NCI-H1436 treated with DMSO at 0.1 percent for 48 hours (cell line): ENCODE measurements around the gene TUBD1.

ENCODE experiments used
- DNase-seq: peaks from one replicate; lab custom pipeline; 2025; lab: John Stamatoyannopoulos, UW

Gene TUBD1

DNA sequence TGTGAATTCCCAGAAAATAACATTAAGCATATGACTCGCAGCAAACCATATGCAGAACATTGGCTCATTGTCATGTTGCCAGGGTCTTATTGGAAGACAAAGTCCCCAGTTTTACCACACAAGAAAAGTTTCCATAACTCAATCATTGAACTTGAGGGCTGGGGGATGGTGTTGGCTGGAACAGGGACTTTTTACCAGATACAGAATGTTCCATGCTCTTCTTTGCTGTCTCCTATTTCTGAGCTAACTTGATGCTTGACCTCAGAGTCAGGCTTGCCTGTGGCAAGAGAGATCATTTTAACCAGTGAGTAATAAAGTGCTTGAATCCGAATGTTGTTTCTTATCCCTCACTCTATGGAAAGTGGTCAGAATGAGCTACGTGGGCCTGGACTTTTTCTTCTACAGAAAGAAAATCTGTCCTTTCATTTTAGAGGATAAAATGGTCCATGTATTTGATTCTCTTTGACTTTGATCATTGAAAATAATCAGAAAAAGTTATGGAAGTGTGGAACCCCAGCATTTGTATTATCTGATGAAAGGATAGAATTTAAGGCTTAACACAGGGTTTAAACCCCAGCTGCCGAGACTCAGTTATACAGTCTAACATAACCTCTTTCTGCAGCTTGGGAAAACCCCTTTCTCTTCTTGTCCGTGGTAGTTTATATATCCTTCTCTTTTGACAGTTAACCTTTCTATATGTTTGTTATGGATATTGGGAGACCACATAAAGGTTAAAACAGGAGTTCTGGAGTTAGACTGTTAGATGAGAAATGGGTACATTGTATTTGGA, 67.0 kb downstream of the TUBD1 start:
- DNase-seq = no peak

- no peak for DNase-seq
Measured at GRCh38 chr17:59815965-59816364, 76.8 kb downstream of the TUBD1 start.

- no peak for DNase-seq
Measured at GRCh38 chr17:59814685-59815084, 78.1 kb downstream of the TUBD1 start.

DNA sequence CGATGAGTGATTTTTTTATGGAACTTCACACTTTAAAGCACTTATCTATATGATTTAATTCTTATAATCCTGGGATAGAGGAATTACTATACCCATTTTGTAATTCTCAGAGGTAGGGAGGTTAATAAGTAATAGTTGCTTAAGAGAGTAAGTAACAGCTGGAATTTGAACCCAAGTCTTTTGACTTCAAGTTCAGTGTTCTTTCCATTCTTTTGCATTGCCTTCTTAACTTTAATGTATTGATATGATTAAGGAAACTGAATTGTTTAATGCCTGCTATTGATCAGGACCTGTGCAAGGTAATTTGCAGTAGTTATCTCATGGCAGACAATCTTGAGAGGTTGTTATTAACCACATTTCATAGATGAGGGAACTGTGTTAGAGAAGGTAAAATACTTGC, 78.5 kb downstream of the TUBD1 start:
- no peak for DNase-seq

DNA sequence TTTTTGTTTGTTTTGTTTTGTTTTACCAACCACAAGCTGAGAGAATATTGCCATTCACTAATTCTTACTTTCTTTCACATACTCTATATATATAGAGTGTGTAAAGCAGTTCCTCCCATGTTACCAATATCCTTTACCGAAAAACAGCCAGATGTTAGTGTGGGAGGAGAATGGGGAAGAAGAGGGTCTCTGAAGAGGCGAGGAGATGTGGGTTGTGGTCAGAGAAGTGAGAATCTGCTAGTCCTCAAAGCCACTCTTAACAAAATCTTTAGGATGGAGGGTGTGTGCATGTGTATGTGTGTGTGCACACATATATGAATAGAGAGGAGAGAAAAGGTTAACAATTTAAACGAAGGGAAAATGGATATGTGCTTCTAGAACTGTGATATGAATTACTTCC, 80.6 kb downstream of the TUBD1 start:
- DNase-seq = no peak

DNA sequence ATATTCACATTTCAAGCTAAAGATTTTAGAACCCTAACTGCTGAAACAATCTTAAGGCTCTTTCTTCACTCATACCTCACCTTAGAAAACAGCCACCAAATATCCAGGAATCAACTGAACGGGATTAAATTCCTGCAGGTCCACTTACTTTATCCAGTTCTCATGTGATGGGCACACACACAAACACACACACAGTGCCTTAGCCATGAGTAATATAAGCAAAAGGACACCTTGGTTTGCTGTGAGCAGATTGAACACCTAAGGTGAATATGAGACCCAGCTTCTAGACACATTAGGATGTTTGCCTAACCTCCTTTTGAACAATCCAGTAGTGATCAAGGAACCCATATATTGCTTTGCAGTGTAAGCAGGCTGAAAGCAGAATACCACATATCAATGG, 81.5 kb downstream of the TUBD1 start:
- DNase-seq = no peak

DNA sequence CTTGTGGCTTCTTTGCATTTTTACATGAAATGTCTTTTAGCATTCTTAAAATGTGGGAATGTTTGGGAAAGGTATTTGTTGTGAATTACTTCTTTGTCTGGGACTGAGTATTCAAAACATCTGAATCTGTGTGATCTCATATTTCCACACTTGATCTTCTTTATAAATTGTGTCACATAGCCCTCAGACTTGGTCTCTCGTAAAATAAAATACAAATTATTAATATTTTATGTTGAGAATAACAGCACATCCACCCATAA, 81.9 kb downstream of the TUBD1 start:
- DNase-seq = no peak
